NK-92 treated with Interleukin-12 subunit alpha and Interleukin-12 subunit beta, amount 100 ng/mL, for 24 hours (cell line): ENCODE data around the gene MCTP2.
"Not testable (repeated sequence)": the region's sequence is repeated elsewhere in the genome, so short reads cannot be mapped to it uniquely, and the experiment has no call there.

Experiments used
- DNase-seq: peaks from one replicate; lab custom pipeline; 2025; lab: John Stamatoyannopoulos, UW

MCTP2 gene

GRCh38 chr15:94456226-94456625 is 224.9 kb downstream of the MCTP2 start:
- no peak for DNase-seq

GRCh38 chr15:94457661-94458060 is 226.3 kb downstream of the MCTP2 start:
- DNase-seq = no peak

- DNase-seq = no peak
These were observed 229.3 kb downstream of the MCTP2 start for GRCh38 chr15:94460624-94461023.

GRCh38 chr15:94467034-94467433 is 235.7 kb downstream of the MCTP2 start:
- DNase-seq = no peak

- no peak for DNase-seq
These were observed 239.1 kb downstream of the MCTP2 start for GRCh38 chr15:94470492-94470891.

- no peak for DNase-seq
These were observed 245.3 kb downstream of the MCTP2 start for GRCh38 chr15:94476686-94477085.

GRCh38 chr15:94477913-94478553 is 246.7 kb downstream of the MCTP2 start:
- no peak for DNase-seq

- DNase-seq = no peak
These were observed 247.4 kb downstream of the MCTP2 start for GRCh38 chr15:94478763-94479162.

GRCh38 chr15:94480289-94480834 is 249.0 kb downstream of the MCTP2 start:
- no peak for DNase-seq

GRCh38 chr15:94485148-94485719 is 253.9 kb downstream of the MCTP2 start:
- no peak for DNase-seq

- no peak for DNase-seq
These were observed 256.3 kb downstream of the MCTP2 start for GRCh38 chr15:94487635-94488034.

- DNase-seq = no peak
These were observed 261.8 kb downstream of the MCTP2 start for GRCh38 chr15:94493176-94493575.

- DNase-seq = not testable (repeated sequence)
These were observed 262.2 kb downstream of the MCTP2 start for GRCh38 chr15:94493586-94493985.

- DNase-seq = no peak
These were observed 263.4 kb downstream of the MCTP2 start for GRCh38 chr15:94494732-94495131.

GRCh38 chr15:94503293-94503692 is 271.9 kb downstream of the MCTP2 start:
- DNase-seq = no peak

GRCh38 chr15:94509259-94509658 is 277.9 kb downstream of the MCTP2 start:
- DNase-seq = no peak

GRCh38 chr15:94522125-94522524 is 290.8 kb downstream of the MCTP2 start:
- no peak for DNase-seq

GRCh38 chr15:94523873-94524272 is 292.5 kb downstream of the MCTP2 start:
- DNase-seq = no peak

GRCh38 chr15:94524565-94524964 is 293.2 kb downstream of the MCTP2 start:
- no peak for DNase-seq

- DNase-seq = no peak
These were observed 294.8 kb downstream of the MCTP2 start for GRCh38 chr15:94526071-94526689.

GRCh38 chr15:94532226-94532625 is 300.9 kb downstream of the MCTP2 start:
- DNase-seq = no peak
